Uterus (tissue), 4 donors: Measurements from ENCODE around the gene COPZ1. TPM values are rescaled to one million over a fixed set of nuclear protein-coding genes. Genes with fewer than 3 reads are reported as not detected.

Experiments
- DNase-seq, 2 donors: peaks; one replicate each; pipeline ENCODE4 v3.0.0-alpha.2; 2019 to 2020
- H3K27ac ChIP-seq, 2 donors: fragments of 200-600 bp; sonication (generic); 1 replicate in 1 of 2; 2 replicates in 1 of 2; pipeline ENCODE4 v1.5.1; 2016 to 2018
- H3K27me3 ChIP-seq, 2 donors: fragments of 200-600 bp; sonication (generic); one replicate each; pipeline ENCODE4 v1.5.1; 2018 to 2019; ENCODE audit warnings: control low read depth in 1 of 2
- H3K36me3 ChIP-seq, 2 donors: fragments of 200-600 bp; sonication (generic); one replicate each; pipeline ENCODE4 v1.5.1; 2019; ENCODE audit warnings: control low read depth in 1 of 2
- H3K4me1 ChIP-seq, 2 donors: fragments of 200-600 bp; sonication (generic); one replicate each; pipeline ENCODE4 v1.5.1; 2018 to 2019; ENCODE audit warnings: control low read depth in 1 of 2
- H3K4me3 ChIP-seq, 2 donors: fragments of 200-600 bp; sonication (generic); 1 replicate in 1 of 2; 2 replicates in 1 of 2; pipeline ENCODE4 v1.5.1; 2018 to 2019; ENCODE audit warnings: mild to moderate bottlenecking in 1 of 2
- H3K9me3 ChIP-seq, 2 donors: fragments of 200-600 bp; sonication (generic); one replicate each; pipeline ENCODE4 v1.5.1; 2019; ENCODE audit warnings: control low read depth in 1 of 2
- POLR2A ChIP-seq, 2 donors: fragments of 450-650 bp; IDR thresholded peaks; one replicate each; pipeline ENCODE4 v1.6.1; 2016; ENCODE audit warnings: antibody characterized with exemption in 2 of 2, mild to moderate bottlenecking in 1 of 2, moderate library complexity in 1 of 2
- intact Hi-C: fragments of 100-400 bp; cut with DNase I; formaldehyde crosslinking; loops from one replicate; pipeline ENCODE4 v1.15.1; 2023; ENCODE audit warnings: low total_unique reads
- total RNA-seq, 4 donors: library from RNA; depleted of rRNA in 3 of 4; stranded (reverse); fragments of >200 nt in 3 of 4; gene quantifications; one replicate each; pipeline versions ENCODE4 v1.1.0 to v1.2.4, GENCODE V29; 2014 to 2023
- TF ChIP-seq, protein P1 (sequence below), 4 experiments: fragments of 200-600 bp in 2 of 4; fragments of 450-650 bp in 2 of 4; sonication (generic) in 2 of 4; IDR thresholded peaks; one replicate each; pipeline ENCODE4 v1.5.1; 2016 to 2019; ENCODE audit warnings: antibody characterized with exemption in 4 of 4, mild to moderate bottlenecking in 2 of 4, moderate library complexity in 1 of 4
- donor health status: DM: yes; HTN: yes; CAD: no.

COPZ1 gene
- total RNA-seq, 4 donors from 2014 or later, result 32.3 to 141 (median 120) TPM

DNA sequence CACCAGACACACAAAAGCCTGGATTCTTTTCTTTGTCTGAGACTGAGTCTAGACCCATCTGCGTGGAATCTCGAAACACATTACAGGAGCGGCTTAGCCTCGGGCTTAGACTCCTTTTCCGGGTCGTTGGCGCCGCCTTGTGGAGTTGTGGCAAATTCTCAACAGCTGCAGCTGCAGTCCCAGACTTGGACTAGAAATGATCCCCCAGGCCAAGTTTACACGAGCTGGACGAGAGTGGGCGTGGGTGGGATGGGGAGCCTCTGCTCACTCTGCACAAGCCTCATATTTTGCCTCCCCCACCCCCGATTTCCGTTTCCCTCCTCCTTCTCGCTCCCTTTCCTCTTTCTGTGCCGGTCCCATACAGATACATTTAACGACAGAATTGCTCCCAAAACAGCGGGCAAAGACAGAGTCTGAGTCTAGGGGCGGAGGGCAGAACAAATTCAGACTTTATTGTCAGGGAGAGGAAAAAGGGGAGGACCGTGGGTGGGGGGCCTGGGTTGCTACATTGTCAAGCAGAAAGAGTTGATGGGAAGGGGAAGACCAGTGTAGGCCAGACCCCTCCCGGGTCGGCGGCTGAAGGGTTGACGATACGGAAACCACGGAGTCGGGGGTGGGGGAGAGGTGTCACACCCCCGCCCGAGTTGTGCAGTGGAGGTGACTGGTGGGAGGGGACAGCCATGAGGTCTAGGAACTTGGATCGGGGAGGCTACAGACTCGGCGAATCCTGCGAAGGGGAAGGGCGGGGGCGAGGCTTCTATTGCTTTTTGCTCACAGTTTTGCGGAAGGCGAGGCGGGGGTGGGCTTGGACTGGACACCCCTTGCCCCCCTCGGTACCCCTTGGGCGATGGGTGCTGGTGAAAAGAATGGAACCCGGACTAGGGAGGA, 44.0 kb downstream of the COPZ1 start:
- TF ChIP-seq POLR2A (IDR thresholded peaks at IDR 0.05), result no peak
- TF ChIP-seq, protein P1, sequence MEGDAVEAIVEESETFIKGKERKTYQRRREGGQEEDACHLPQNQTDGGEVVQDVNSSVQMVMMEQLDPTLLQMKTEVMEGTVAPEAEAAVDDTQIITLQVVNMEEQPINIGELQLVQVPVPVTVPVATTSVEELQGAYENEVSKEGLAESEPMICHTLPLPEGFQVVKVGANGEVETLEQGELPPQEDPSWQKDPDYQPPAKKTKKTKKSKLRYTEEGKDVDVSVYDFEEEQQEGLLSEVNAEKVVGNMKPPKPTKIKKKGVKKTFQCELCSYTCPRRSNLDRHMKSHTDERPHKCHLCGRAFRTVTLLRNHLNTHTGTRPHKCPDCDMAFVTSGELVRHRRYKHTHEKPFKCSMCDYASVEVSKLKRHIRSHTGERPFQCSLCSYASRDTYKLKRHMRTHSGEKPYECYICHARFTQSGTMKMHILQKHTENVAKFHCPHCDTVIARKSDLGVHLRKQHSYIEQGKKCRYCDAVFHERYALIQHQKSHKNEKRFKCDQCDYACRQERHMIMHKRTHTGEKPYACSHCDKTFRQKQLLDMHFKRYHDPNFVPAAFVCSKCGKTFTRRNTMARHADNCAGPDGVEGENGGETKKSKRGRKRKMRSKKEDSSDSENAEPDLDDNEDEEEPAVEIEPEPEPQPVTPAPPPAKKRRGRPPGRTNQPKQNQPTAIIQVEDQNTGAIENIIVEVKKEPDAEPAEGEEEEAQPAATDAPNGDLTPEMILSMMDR (IDR thresholded peaks at IDR 0.05), result peak; percentile 84 to 92 (median 90)
- no peaks in the 10 kb centered on the region for H3K4me1 ChIP-seq
- peak overlapping the region; percentile 31 to 37 for H3K4me3 ChIP-seq
- H3K27me3 ChIP-seq, result no peaks in the 10 kb centered on the region
- intact Hi-C loops, result loop anchor here (10.0 kb wide), 1 partner anchor 74 kb away; no protein-coding TSS in a partner anchor
- H3K27ac ChIP-seq, result peak overlapping the region; percentile 65 to 70
- DNase-seq, result peak; percentile 92 to 93
- H3K9me3 ChIP-seq, result no peaks in the 10 kb centered on the region
- no peaks in the 10 kb centered on the region for H3K36me3 ChIP-seq

DNA sequence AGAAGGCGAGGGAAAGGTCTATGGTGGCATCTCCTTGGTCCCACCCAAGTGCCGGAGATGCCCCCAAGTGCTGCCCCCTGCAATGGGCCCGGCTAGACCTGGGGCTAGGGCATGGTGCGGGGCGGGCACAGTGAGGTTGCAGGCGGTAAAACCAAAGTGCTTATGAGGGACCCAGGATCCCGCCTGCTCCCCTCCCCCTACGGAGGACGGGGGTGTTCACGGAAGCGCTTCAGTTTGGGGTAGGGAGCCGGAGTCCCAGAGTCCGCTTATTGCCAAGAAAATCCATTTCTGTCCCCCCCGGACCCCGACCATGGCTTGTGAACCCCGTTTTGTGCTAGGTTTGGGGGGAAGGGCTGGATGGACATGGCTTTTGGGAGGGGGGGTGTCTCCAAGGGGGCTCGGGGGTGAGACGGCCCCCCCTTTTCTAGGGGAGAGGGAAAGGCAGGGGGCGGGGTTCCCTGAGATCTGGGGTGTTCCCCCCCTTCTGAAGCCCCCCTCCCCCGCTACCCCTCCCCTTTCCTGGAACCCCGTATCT, 44.7 kb downstream of the COPZ1 start:
- TF ChIP-seq, protein P1 (IDR thresholded peaks at IDR 0.05), result no peak
- no peak for TF ChIP-seq POLR2A (IDR thresholded peaks at IDR 0.05)
- Histone ChIP-seq H3K4me1 (no peaks in the 10 kb centered on the region), H3K36me3 (no peaks in the 10 kb centered on the region), H3K27me3 (no peaks in the 10 kb centered on the region), H3K9me3 (no peaks in the 10 kb centered on the region), H3K4me3 (peak overlapping the region; percentile 31 to 37), H3K27ac (peak overlapping the region; percentile 65 to 70)
- DNase-seq, result peak; percentile 47 to 57
- intact Hi-C loops, result loop anchor here (10.0 kb wide), 2 partner anchors 75 to 155 kb away; no protein-coding TSS in a partner anchor

DNA sequence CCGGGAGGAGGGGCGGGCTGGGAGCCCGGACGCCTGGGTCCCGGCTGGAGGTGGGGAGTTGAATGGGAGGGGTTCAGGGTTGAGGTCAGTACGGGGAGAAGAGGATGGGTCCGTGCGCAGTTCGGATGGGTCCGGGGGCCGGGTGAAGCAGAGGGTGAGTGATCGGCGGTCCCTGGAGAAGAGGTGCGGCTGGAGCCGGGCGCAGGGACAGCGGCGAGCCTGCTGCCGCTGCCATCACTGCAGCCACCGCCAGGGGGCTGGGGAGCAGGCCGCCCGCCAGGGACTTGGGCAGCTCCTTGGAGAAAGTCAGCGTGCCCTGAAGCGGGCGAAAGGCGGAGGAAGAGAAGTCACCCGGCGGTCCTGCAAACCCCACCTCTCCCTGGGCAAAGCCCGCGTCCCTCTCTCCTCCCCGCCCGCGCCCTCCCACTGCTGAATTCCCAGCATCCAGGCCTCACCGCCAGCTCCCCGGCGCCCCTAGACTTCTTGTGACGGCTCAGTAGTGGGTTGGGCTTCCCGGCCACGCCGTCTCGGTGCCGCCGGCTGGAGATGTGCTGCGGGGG, 45.3 kb downstream of the COPZ1 start:
- TF ChIP-seq POLR2A (IDR thresholded peaks at IDR 0.05), result peak in 1 of 2 donors; percentile 26
- TF ChIP-seq, protein P1 (IDR thresholded peaks at IDR 0.05), result peak; percentile 88 to 98 (median 96)
- intact Hi-C loops, result loop anchor here (10.0 kb wide), 1 partner anchor 155 kb away; no protein-coding TSS in a partner anchor
- Histone ChIP-seq H3K27me3 (no peaks in the 10 kb centered on the region), H3K4me3 (peak overlapping the region; percentile 31 to 37), H3K27ac (peak overlapping the region; percentile 65 to 70), H3K36me3 (no peaks in the 10 kb centered on the region), H3K4me1 (no peaks in the 10 kb centered on the region), H3K9me3 (no peaks in the 10 kb centered on the region)
- peak; percentile 80 to 86 for DNase-seq

DNA sequence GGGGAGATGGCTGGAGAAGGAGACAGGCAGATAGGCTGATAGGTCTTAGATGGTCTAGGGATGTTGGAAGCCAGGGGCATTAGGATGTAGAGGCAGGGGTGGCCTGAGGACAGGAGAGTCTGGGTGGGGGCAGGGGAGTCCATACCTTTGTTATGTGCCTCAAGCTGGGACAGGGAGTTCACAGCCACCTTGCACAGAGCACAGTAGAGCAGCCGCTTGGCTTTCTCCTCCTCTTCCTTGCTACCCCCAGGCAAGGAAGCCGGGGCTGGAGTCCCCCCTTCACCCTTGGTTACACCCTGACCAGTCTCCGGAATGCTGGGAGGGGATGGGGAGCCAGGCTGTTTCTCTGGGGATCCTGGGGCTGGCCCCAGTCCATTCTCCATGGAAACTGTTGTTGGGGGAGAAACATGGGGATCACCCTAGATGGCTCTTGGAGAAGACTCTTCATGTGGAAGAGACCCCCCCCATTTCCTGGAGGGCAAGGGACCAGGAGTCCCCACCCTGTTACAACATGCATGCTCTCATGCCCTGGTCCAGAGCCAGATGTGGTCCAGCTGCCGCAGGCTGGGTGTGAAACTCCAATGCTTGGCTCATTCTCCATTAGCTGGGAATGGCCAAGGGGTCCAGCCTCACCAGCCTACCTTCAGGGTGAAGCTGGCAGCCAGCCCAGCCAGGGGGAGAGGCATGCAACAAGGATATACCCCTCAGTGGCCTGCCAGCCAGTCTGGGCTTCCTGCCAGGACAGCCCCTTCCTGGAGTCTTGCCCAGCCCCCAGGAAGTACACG, 46.6 kb downstream of the COPZ1 start:
- Histone ChIP-seq H3K36me3 (no peaks in the 10 kb centered on the region), H3K4me1 (no peaks in the 10 kb centered on the region), H3K27ac (peak overlapping the region; percentile 45 to 70), H3K27me3 (no peaks in the 10 kb centered on the region), H3K4me3 (no peak overlapping the region), H3K9me3 (no peaks in the 10 kb centered on the region)
- DNase-seq, result peak; percentile 70 to 73
- intact Hi-C loops, result loop anchor here (10.0 kb wide), 1 partner anchor 157 kb away; no protein-coding TSS in a partner anchor
- TF ChIP-seq, protein P1 (IDR thresholded peaks at IDR 0.05), result no peak
- no peak for TF ChIP-seq POLR2A (IDR thresholded peaks at IDR 0.05)
